ENCODE measurements around the gene TMEM271.

The TMEM271 gene

GRCh38 chr4:576245-576821 lies at the start of gene TMEM271:
Gene TMEM271, minus strand, starts transcription at chr4:576295. Its CDS starts 233 bp downstream, at chr4:576062.
- peak; percentile 77 for DNase-seq

- no peak for DNase-seq
Measured at GRCh38 chr4:625631-626161, 49.6 kb upstream of the TMEM271 start.

- DNase-seq, result no peak
Measured at GRCh38 chr4:624705-625590, 48.9 kb upstream of the TMEM271 start, which contains the start of gene PDE6B. Gene PDE6B, plus strand, starts transcription at chr4:625573. Its CDS starts 54 bp downstream, at chr4:625627.

GRCh38 chr4:623914-624566 lies 47.9 kb upstream of the TMEM271 start:
- DNase-seq, result no peak

- no peak for DNase-seq
Measured at GRCh38 chr4:622996-623913, 47.2 kb upstream of the TMEM271 start.

- peak; percentile 48 for DNase-seq
Measured at GRCh38 chr4:622071-622995, 46.2 kb upstream of the TMEM271 start.

GRCh38 chr4:621296-622070 lies 45.4 kb upstream of the TMEM271 start:
- no peak for DNase-seq

GRCh38 chr4:620851-621261 lies 44.8 kb upstream of the TMEM271 start:
- DNase-seq, result no peak

GRCh38 chr4:620201-620600 lies 44.1 kb upstream of the TMEM271 start:
- no peak for DNase-seq

GRCh38 chr4:617644-618641 lies 41.8 kb upstream of the TMEM271 start:
- no peak for DNase-seq

- DNase-seq, result no peak
Measured at GRCh38 chr4:616911-617643, 41.0 kb upstream of the TMEM271 start.

GRCh38 chr4:616091-616490 lies 40.0 kb upstream of the TMEM271 start:
- DNase-seq, result no peak

GRCh38 chr4:613126-613525 lies 37.0 kb upstream of the TMEM271 start:
- no peak for DNase-seq

GRCh38 chr4:612749-613125 lies 36.6 kb upstream of the TMEM271 start:
- no peak for DNase-seq

GRCh38 chr4:612052-612748 lies 36.1 kb upstream of the TMEM271 start:
- no peak for DNase-seq

- peak; percentile 99 for DNase-seq
Measured at GRCh38 chr4:610411-611261, 34.5 kb upstream of the TMEM271 start.

Data from DMS53 (cell line).